Spinal cord (tissue), 10 donors: Measurements from ENCODE around the gene IPO11. TPM values are rescaled to one million over a fixed set of nuclear protein-coding genes. Genes with fewer than 3 reads are reported as not detected.
"Not testable (repeated sequence)": the region's sequence is repeated elsewhere in the genome, so short reads cannot be mapped to it uniquely, and the experiment has no call there.

Experiments
- DNase-seq, 6 donors: peaks; one replicate each; pipeline versions ENCODE4 v3.0.0 to v3.0.0-alpha.2; 2013 to 2015; ENCODE audit warnings: low spot score in 6 of 6, low read depth in 4 of 6
- H3K27ac ChIP-seq: one replicate; pipeline ENCODE4 v1.5.1; 2013; ENCODE audit warnings: low read depth, low read length, control low read depth
- H3K27me3 ChIP-seq: one replicate; pipeline ENCODE4 v1.6.1; 2013; ENCODE audit warnings: low read length; ENCODE audit not compliant: control insufficient read depth, insufficient read depth
- H3K36me3 ChIP-seq: one replicate; pipeline ENCODE4 v1.6.1; 2013; ENCODE audit warnings: low read length; ENCODE audit not compliant: control insufficient read depth, insufficient read depth
- H3K4me1 ChIP-seq: one replicate; pipeline ENCODE4 v1.6.1; 2013; ENCODE audit warnings: low read length; ENCODE audit not compliant: control insufficient read depth, insufficient read depth
- H3K4me3 ChIP-seq: one replicate; pipeline ENCODE4 v1.5.1; 2013; ENCODE audit warnings: low read depth, low read length, control low read depth
- H3K9me3 ChIP-seq: one replicate; pipeline ENCODE4 v1.6.1; 2013; ENCODE audit warnings: low read length; ENCODE audit not compliant: control insufficient read depth, insufficient read depth
- WGBS: methylation state at CpG from one replicate; pipeline ENCODE4 v1.1.5; 2013; ENCODE audit warnings: missing lambda C conversion rate; ENCODE audit not compliant: insufficient coverage; 5-methylcytosine and 5-hydroxymethylcytosine counted together
- polyA plus RNA-seq, 2 donors: library from polyadenylated mRNA; unstranded; fragments of 120-200 nt; gene quantifications; one replicate each; pipeline ENCODE4 v1.2.1, GENCODE V29; 2013; ENCODE audit not compliant: insufficient read length in 2 of 2
- total RNA-seq, 2 donors: library from RNA; depleted of rRNA in 1 of 2; stranded (reverse); fragments of 120-200 nt in 1 of 2; fragments of >200 nt in 1 of 2; gene quantifications; one replicate each; pipeline versions ENCODE4 v1.2.3 to v1.2.4, GENCODE V29; 2013 to 2014
- donor health status: healthy.

The IPO11 gene
- total and polyA plus RNA-seq, 4 donors = 19.1 to 43.8 (median 23.9) TPM

- Histone ChIP-seq H3K9me3 (no peaks in the 10 kb centered on the region), H3K36me3 (no peaks in the 10 kb centered on the region), H3K4me3 (no peak overlapping the region), H3K4me1 (no peaks in the 10 kb centered on the region), H3K27me3 (no peaks in the 10 kb centered on the region), H3K27ac (no peak overlapping the region)
- 89% methylated on average over 4 of the region's 10 CpGs for WGBS
- DNase-seq = no peak
Observed at GRCh38 chr5:62502456-62503101, 90.0 kb downstream of the IPO11 start.

GRCh38 chr5:62504129-62504528 is 91.6 kb downstream of the IPO11 start:
- H3K27ac ChIP-seq = no peak overlapping the region
- no peaks in the 10 kb centered on the region for H3K4me1 ChIP-seq
- no peak overlapping the region for H3K4me3 ChIP-seq
- no peak for DNase-seq
- no peaks in the 10 kb centered on the region for H3K9me3 ChIP-seq
- no peaks in the 10 kb centered on the region for H3K27me3 ChIP-seq
- H3K36me3 ChIP-seq = peaks cover 7% of the 10 kb centered on the region

DNA sequence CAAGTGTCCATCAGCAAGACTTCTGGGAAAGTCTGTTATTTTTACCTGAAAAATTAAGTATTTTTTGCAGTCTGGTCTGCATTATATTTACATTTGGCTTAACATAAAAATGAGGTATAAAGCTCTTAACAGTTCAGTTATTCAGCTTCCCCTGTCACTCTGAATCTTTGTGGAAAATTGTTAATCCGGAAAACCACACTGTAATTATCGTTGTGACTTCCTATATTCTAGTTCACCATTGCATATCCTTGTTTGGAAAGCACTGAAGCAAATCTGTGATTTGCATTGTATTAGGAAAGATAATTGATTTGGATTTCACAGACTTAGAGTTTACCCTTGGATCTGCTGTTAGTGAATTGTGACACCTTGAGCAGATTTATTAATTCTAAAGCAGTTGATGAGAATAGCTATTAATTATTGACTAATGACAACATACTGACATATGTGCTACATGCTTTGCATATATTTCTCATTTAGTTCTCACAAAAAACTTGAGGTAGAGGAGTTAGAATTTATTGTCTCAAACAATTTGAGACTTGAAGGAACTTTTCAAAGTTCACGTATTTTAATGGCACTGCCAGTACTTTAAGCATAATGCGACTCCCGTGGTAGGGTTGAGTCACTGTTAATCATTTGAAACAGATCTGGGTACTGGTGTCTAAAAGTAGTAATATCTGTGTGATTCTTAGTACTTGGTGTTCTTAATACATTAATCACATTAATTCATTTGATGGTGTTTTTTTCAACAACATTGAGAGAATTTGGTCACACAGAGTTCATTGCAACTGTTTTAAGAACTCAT is 94.3 kb downstream of the IPO11 start:
- no CpG with 5 or more reads among the region's 5 CpGs for WGBS

DNA sequence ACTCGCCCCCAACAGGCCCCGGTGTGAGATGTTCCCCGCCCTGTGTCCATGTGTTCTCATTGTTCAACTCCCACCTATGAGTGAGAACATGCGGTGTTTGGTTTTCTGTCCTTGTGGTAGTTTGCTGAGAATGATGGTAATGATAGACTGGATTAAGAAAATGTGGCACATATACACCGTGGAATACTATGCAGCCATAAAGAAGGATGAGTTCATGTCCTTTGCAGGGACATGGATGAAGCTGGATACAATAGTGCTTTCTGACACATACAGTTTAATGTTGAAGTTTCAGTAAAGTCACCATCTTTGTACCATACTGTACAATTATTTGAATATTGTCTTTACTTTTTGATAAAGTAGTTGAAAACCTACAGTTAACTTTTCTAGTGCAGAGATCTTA is 96.2 kb downstream of the IPO11 start:
- WGBS = no CpG with 5 or more reads among the region's 5 CpGs
- H3K4me3 ChIP-seq, H3K9me3 ChIP-seq, DNase-seq, H3K4me1 ChIP-seq, H3K27me3 ChIP-seq, H3K27ac ChIP-seq, H3K36me3 ChIP-seq: not testable (repeated sequence)

More for the DNA sequence above, 94.3 kb downstream of the IPO11 start:
- Histone ChIP-seq H3K4me1 (no peaks in the 10 kb centered on the region), H3K27me3 (no peaks in the 10 kb centered on the region), H3K9me3 (no peaks in the 10 kb centered on the region), H3K4me3 (no peak overlapping the region), H3K36me3 (peaks cover 7% of the 10 kb centered on the region), H3K27ac (no peak overlapping the region)
- DNase-seq = no peak

DNA sequence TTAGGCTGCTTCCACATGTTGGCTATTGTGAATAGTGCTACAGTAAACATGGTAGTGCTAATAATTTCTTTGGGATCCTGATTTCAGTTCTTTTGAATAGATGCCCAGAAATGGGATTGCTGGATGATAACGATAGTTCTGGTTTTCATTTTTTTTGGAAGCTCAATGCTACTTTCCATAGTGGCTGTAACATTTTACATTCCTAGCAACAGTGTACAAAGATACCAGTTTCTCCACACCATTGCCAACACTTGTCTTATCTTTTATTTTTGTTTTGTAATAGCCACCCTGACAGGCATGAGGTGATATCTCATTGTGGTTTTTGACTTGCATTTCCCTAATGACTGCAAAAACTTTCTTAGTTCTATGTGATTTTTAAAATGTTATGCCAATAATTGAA is 97.2 kb downstream of the IPO11 start:
- WGBS = no CpG with 5 or more reads among the region's 1 CpG
- H3K36me3 ChIP-seq = peaks cover 9% of the 10 kb centered on the region
- H3K9me3 ChIP-seq = no peaks in the 10 kb centered on the region
- H3K4me3 ChIP-seq = no peak overlapping the region
- H3K27ac ChIP-seq = no peak overlapping the region
- no peak for DNase-seq
- H3K4me1 ChIP-seq = no peaks in the 10 kb centered on the region
- no peaks in the 10 kb centered on the region for H3K27me3 ChIP-seq

DNA sequence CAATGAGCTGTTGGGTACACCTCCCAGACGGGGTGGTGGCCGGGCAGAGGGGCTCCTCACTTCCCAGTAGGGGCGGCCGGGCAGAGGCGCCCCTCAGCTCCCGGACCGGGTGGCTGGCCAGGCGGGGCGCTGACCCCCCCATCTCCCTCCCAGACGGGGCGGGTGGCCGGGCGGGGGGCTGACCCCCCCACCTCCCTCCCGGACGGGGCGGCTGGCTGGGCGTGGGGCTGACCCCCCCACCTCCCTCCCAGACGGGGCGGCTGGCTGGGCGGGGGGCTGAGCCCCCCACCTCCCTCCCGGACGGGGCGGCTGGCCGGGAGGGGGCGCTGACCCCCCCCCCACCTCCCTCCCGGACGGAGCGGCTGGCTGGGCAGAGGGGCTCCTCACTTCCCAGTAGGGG is 100.5 kb downstream of the IPO11 start:
- WGBS = no CpG with 5 or more reads among the region's 28 CpGs
- not testable (repeated sequence) for DNase-seq, H3K36me3 ChIP-seq, H3K27ac ChIP-seq, H3K27me3 ChIP-seq, H3K9me3 ChIP-seq, H3K4me3 ChIP-seq, H3K4me1 ChIP-seq

GRCh38 chr5:62514510-62515119 is 102.1 kb downstream of the IPO11 start:
- Histone ChIP-seq H3K9me3 (no peaks in the 10 kb centered on the region), H3K27ac (no peak overlapping the region), H3K4me3 (no peak overlapping the region), H3K27me3 (no peaks in the 10 kb centered on the region), H3K36me3 (peaks cover 4% of the 10 kb centered on the region), H3K4me1 (no peaks in the 10 kb centered on the region)
- DNase-seq = no peak
- WGBS = no CpG with 5 or more reads among the region's 6 CpGs

DNA sequence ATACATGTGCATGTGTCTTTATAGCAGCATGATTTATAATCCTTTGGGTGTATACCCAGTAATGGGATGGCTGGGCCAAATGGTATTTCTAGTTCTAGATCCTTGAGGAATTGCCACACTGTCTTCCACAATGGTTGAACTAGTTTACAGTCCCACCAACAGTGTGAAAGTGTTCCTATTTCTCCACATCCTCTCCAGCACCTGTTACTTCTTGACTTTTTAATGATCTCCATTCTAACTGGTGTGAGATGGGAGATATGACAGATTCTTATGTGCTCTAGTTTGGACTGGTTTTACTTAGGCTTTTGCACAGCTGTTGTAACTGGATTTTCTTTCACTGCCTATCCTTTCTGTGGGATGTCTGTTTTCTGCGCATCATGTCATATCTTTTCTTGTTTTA is 108.2 kb downstream of the IPO11 start:
- H3K9me3 ChIP-seq, H3K4me1 ChIP-seq, DNase-seq, H3K4me3 ChIP-seq, H3K36me3 ChIP-seq, H3K27ac ChIP-seq, H3K27me3 ChIP-seq: not testable (repeated sequence)
- no CpG with 5 or more reads among the region's 1 CpG for WGBS

DNA sequence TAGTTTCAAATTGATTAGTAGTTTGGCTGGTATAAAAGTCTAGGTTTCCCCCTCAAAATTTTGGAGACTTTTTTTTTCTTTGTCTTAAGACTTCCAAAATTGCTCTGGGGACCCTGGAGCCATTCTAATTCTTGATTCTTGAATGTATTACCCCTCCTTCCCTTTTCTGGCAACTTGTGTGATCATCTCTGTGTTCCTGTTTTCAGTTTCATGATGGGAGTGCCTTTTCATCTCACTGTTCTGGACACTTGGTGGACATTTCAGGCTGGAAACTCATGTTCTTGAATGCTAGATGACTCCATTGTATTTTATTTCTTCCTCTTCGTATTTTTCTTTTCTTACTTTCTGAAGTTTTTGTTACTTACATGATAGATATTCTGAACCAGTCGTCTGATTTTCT is 108.8 kb downstream of the IPO11 start:
- Histone ChIP-seq H3K4me3 (no peak overlapping the region), H3K4me1 (no peaks in the 10 kb centered on the region), H3K9me3 (no peaks in the 10 kb centered on the region), H3K27ac (no peak overlapping the region), H3K27me3 (no peaks in the 10 kb centered on the region), H3K36me3 (peaks cover 5% of the 10 kb centered on the region)
- WGBS = no CpG with 5 or more reads among the region's 2 CpGs
- no peak for DNase-seq

- Histone ChIP-seq H3K4me3 (no peak overlapping the region), H3K9me3 (no peaks in the 10 kb centered on the region), H3K36me3 (peaks cover 5% of the 10 kb centered on the region), H3K27me3 (no peaks in the 10 kb centered on the region), H3K4me1 (no peaks in the 10 kb centered on the region), H3K27ac (no peak overlapping the region)
- DNase-seq = no peak
- WGBS = no CpG with 5 or more reads among the region's 1 CpG
Observed at GRCh38 chr5:62522811-62523210, 110.2 kb downstream of the IPO11 start.
